Endometrial microvascular endothelial cells (primary cell): ENCODE results near the gene RNU2-63P. TPM values are rescaled to one million over a fixed set of nuclear protein-coding genes. Genes with fewer than 3 reads are reported as not detected.
"Not testable (repeated sequence)": the region's sequence is repeated elsewhere in the genome, so short reads cannot be mapped to it uniquely, and the experiment has no call there.

Experiments
- in situ Hi-C: cut with HindIII; loops from 2 replicates; pipeline ENCODE4 v1.10.0; 2017; ENCODE audit warnings: low sequenced_read_pairs, low pct_unique_long_range_greater_than_20kb; ENCODE audit errors: inconsistent ontology term
- total RNA-seq: library from RNA; depleted of rRNA; stranded (reverse); fragments of >200 nt; gene quantifications from one replicate; pipeline ENCODE4 v1.2.3, GENCODE V29; 2015; ENCODE audit errors: inconsistent ontology term

Gene RNU2-63P
- total RNA-seq, 1 donor from 2014 or later, result not detected

DNA sequence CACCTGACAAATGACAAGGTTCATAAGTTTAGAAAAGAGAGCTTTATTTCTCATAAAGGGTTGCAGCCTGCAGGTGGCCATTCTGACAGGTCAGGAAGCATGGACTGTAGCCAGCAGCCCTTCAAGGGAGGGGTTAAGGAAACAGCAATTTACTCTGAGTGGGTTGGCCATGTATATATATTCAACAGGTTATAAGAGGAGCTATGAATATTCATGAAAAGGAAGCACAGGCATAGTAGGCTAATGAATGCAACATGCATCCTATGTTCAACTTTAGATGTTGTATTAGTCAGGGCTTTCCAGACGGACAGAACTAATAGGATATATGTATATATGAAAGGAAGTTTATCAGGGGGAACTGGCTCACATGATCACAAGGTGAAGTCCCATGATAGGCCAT is 20.6 kb downstream of the RNU2-63P start:
- in situ Hi-C loops, result no loop called here

DNA sequence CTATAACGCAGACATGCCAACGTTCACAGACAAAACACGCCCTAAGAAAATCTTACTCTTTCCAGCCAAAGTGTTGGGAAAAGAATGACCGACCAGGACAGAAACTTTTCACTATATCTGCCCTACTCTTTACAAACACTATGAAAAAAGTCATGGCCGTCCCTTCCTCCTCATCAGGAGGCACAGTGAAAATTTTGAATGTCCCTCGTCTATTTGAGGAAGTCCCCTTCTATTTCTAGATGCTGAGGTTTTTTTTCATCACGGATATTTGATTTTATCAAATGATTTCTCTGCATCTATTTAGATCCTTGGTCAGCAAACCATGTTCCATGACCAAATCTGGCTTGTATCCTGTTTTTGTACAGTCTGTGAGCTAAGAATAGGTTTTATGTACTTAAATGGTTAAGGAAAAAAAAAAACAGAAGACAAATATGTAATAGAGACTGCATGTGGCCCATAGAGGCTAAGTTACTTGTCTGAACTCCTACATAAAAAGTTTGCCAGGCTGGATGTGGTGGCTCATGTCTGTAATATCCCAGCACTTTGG is 22.0 kb downstream of the RNU2-63P start:
- in situ Hi-C loops, result not testable (repeated sequence)

DNA sequence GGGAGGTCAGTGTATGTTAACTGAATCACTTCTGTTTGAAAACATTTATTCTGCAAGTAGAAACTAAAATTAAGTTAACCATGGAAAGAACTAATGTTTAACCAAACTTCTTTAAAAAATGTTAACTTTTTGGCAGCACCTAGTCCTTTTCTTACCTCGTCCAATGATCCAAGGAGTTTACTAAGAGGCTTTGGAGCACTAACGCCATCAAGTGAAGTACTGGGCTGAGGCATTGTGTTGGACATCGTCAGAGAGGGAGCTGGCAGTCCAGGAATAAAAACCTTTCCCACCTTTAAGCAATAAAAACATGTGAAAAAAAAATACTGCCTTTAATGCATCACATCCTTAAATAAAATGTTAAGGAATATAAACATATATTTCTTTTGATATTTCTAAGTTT is 23.8 kb downstream of the RNU2-63P start:
- in situ Hi-C loops, result not testable (repeated sequence)

DNA sequence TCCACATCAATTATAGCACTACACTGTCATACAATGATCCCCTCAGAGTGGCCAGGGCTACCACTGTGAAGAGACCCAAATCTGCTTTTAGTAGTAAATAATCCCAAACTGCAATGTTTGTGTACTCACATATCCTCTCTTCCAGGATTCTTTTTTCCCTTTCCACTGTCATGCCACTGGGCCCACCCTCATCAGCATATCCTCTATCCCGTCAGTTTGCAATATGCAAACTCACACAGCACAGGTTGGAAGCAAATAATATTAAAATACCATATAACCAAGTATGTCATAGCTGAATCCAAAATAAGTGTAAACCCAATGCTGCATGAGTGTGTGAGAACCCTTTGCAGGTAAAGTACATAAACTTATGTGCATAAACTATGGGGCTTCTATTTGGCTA is 28.9 kb downstream of the RNU2-63P start:
- in situ Hi-C loops, result not testable (repeated sequence)

DNA sequence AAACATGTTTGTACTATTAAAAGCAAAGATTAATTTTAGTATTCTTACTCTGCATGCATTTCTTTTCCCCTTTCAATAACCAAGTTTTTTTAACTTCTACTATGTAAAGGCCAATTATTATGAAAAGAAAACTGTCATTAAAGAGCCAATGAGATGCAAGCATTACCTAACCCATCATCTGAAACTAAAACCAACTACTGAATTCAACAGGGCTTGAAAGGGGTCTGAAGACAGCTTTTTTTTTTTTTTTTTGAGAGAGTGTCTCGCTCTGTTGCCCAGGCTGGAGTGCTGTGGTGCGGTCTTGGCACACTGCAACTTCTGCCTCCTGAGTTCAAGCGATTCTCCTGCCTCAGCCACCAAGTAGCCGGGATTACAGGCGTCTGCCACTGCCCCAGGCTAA is 30.4 kb downstream of the RNU2-63P start:
- in situ Hi-C loops, result not testable (repeated sequence)

DNA sequence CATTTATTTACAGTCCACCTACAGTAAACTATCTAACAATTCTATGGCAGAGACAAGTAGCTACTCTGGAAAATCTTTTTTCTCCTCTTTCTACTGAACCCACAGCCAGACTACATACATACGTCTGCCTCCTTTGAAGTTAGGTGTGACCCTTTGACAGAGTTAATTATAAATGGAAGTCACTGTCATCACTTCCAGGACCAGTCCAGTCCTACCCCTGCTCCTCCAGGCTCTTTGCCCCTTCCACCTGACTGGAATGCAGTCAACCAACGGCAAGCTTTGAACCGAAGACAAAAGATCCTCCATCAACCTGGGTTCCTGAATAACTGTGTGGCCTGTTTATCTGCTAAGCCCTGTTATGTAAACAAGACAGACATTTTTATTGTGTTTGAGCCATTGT is 35.2 kb downstream of the RNU2-63P start:
- in situ Hi-C loops, result not testable (repeated sequence)

DNA sequence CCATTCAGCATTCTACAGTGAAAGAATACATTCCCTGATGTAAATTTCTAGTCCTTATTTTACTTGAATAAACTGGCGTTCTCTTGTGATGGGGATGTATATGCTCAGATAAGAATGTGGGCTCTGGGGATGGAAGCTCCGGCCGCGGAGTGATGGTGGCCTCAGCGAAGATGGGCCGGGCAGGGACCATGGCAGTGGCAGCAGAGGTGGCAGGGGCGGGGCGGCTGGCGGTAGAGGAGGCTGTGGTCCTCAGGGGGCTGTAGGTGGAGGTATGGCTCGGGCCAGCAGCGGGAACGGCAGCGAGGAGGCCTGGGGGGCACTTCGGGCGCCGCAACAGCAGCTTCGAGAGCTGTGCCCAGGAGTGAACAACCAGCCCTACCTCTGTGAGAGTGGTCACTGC is 44.0 kb downstream of the RNU2-63P start:
- in situ Hi-C loops, result not testable (repeated sequence)

Other genes starting within 250 kb of the RNU2-63P start
- not detected for gene RGPD2, start 190.8 kb downstream of the RNU2-63P start, total RNA-seq
- 15.5 TPM for gene KRCC1, start 39.2 kb upstream of the RNU2-63P start, total RNA-seq
- not detected for gene SMYD1, start 51.3 kb upstream of the RNU2-63P start, total RNA-seq
- gene FABP1, start 111.5 kb upstream of the RNU2-63P start, total RNA-seq, result not detected
- not detected for gene THNSL2, start 153.8 kb upstream of the RNU2-63P start, total RNA-seq